GM12873 (cell line): ENCODE results near the gene TMEM117.

ENCODE experiments used
- TF ChIP-seq, protein P1 (sequence below): IDR thresholded peaks from 2 replicates; pipeline ENCODE4 v1.5.1; 2012; ENCODE audit warnings: low read depth, mild to moderate bottlenecking, moderate library complexity, low read length, control low read depth; ENCODE audit not compliant: insufficient read depth; ENCODE audit errors: missing control alignments

The TMEM117 gene

DNA sequence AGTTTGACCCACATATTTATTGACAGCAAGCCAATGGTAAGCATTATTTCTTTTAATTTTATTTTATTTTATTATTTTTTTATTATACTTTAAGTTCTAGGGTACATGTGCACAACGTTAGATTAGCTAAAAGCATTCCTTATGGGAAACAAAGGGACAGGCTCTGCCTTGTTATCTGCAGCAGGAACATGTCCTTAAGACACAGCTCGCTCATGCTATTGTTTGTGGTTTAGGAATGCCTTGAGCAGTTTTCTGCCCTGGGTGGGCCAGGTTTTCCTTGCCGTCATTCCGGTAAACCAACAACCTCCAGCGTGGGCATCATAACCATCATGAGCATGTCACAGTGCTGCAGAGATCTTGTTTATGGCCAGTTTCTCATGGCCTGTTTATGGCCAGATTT, 370.2 kb downstream of the TMEM117 start:
- TF ChIP-seq, protein P1, sequence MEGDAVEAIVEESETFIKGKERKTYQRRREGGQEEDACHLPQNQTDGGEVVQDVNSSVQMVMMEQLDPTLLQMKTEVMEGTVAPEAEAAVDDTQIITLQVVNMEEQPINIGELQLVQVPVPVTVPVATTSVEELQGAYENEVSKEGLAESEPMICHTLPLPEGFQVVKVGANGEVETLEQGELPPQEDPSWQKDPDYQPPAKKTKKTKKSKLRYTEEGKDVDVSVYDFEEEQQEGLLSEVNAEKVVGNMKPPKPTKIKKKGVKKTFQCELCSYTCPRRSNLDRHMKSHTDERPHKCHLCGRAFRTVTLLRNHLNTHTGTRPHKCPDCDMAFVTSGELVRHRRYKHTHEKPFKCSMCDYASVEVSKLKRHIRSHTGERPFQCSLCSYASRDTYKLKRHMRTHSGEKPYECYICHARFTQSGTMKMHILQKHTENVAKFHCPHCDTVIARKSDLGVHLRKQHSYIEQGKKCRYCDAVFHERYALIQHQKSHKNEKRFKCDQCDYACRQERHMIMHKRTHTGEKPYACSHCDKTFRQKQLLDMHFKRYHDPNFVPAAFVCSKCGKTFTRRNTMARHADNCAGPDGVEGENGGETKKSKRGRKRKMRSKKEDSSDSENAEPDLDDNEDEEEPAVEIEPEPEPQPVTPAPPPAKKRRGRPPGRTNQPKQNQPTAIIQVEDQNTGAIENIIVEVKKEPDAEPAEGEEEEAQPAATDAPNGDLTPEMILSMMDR, result no peak

DNA sequence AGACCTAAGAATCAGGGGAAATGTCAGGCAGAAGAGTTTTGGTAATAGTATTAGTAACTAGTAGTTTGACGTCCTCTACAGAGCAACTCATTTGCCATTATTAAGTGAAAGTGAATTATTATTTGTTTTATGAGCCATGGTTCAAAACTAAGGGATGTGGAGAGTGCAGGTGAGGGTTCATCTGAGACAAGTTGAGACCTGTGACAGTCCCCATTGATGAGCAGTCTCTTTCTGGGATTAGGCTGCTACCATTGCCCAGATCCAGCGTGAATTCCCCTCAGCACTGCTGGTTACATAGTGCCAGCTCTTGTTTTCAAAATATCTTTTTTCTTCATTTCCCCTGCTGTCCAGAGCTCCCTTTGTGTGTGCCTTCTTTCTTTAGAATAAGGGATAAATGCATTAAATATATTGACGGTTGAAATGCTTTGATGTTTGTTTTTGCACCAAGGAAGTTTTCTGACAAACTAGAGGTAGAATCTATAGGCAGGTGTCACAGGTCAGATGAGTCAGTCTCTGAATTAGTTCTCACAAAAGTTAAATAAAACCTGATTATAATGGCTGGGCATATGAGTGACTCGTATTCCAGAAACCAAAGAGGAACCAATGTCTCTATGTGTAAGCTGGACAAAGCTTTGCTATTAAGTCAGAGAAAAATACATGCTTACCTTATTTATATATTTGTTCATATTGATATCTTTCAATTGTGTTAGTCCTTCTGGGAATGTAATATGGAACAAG, 381.4 kb downstream of the TMEM117 start:
- TF ChIP-seq, protein P1, result no peak

DNA sequence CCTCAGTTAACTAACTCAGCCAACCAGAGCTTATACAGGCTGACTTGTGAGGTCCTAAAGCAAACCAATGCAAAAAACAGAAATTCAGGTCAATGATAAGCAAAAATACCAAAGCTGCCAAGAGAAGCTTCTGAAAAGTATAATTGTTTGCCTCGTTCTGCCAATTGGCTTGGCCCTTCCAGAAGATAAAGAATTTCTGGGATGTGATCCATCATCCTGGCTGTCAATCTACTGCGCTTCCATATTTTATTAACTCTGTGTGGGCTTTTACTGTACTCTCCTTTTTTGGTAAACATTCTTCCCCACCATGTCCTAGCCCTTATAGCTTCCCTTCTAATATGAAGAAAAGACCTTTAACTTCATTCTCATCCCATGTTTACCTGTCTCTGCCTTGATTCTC, 387.9 kb downstream of the TMEM117 start:
- TF ChIP-seq, protein P1, result no peak

DNA sequence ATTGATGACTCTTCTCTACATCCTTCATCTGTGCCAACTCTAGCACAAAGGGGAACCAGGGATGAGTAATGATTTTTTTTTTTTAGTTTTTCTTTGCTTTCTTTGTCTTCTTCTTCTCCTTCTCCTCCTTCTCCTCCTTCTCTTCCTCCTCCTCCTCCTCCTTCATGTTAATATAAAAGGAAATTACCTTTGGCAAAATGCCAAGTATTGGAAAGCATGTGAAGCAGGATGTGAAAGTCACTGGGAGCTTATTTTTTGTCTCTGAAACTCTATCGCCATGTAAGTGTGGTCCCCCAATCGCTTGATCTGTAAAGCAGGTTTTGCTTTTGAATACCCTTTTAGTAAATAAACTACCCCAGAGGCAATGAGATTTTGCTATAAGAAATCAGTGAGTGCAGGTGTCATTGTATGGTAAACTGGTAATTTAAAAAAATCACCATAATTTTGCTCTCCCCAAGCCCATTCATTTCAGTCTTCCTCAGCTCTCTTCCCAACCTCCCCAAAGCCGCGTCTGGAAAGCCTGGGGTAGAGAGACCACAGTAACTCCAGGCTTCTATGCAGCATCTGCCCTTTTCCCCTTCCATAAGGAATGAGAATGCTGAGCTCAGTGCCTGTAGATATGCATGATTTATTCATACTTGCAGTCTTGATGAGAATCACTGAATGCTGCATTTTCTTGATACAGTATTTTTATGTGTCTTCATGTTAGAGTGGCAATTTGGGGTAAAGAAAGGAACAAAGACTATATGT, 388.7 kb downstream of the TMEM117 start:
- TF ChIP-seq, protein P1, result no peak

DNA sequence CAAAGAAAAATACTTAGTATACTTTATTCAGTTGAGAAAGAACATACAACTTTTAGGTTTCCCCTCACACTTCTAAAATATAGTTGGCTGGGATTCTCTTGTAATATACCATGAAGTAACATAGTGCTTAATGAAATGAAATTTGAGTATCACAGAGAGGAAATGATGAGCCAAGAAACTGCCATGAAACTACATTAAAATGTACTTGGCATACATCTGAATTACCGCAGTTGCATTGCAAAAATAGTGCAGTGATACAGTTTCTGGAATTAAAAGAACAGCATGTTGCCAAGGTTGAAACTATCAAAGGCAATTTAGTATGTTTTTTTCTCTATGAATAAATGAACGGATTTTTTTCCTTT, 389.2 kb downstream of the TMEM117 start:
- TF ChIP-seq, protein P1, result no peak

DNA sequence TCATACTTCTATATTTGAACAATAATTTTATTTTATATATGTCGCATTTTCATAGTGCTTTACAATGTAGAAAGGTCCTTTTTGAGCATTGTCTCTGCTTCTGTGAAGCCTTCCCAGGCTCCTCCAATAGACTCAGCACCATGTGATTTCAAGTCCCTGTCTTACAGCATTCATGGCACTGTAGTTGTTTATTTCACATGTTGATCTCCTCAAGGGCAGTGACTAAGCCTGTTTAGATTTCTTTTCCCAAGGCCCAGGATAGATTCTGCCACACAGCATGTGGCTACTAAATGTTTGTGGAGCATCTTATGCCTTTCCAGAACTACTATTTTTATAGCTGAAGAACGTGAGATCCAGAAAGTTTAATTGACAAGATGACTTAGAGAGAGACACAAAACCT, 391.7 kb downstream of the TMEM117 start:
- TF ChIP-seq, protein P1, result no peak

DNA sequence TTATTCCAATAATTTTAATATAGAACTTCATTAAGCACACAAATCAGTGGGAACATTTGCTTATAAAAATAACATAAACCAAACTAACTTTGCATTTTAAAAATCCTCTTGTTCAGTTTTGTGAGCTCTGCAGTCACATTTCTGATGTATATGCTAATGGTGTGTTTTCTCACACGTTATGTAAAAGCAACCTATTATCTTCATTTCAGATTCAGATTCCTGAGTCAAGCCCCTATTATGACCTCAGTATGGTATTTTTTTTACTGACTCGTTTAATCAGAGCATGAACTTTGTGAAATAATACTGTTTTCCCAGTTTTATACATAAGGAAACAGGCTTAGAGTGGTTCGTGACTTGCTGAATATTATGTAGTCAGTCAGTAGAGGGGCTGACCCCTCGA, 394.0 kb downstream of the TMEM117 start:
- TF ChIP-seq, protein P1, result no peak
